GM12878 (cell line): ENCODE measurements around the gene CPA4. TPM values are rescaled to one million over a fixed set of nuclear protein-coding genes. Genes with fewer than 3 reads are reported as not detected.

Experiments
- ATAC-seq: fragments of 200-7000 bp; cut with Tn5 transposase; 3 replicates; pipeline ENCODE4 v1.9.1; 2020; ENCODE audit warnings: mild to moderate bottlenecking, moderate library complexity
- BruUV-seq: library from RNA; stranded (reverse); fragments of 400-500 nt; replicated peaks from 2 replicates; lab custom pipeline; 2021; lab: Mats Ljungman, UMichigan
- CTCF ChIA-PET: fragments of 300-600 bp; sonication (Branson Sonifier 250); formaldehyde crosslinking; extraction: SDS; loops from one replicate; lab custom pipeline; 2021; ENCODE audit warnings: inconsistent platforms; lab: Yijun Ruan, JAX
- POLR2A ChIA-PET: fragments of 350-600 bp; formaldehyde crosslinking; extraction: SDS; loops from one replicate; lab custom pipeline; 2021; ENCODE audit warnings: inconsistent platforms; lab: Charles Lee
- RAD21 ChIA-PET: fragments of 300-600 bp; sonication (Branson Sonifier 250); formaldehyde crosslinking; loops from one replicate; lab custom pipeline; 2023; ENCODE audit warnings: antibody characterized with exemption; ENCODE audit not compliant: unreplicated experiment; lab: Charles Lee
- SMC1A ChIA-PET: fragments of 300-600 bp; sonication (Branson Sonifier 250); formaldehyde crosslinking; loops from one replicate; lab custom pipeline; 2023; ENCODE audit not compliant: unreplicated experiment, uncharacterized antibody; lab: Charles Lee
- DNase-seq: peaks from one replicate; pipeline ENCODE4 v3.0.0-alpha.2; 2011; ENCODE audit warnings: low read depth, low spot score
- FAIRE-seq: peaks from 3 replicates; lab custom pipeline; 2011; peaks lifted over from hg19 to GRCh38; lab: Jason Lieb, UNC
- H2AFZ ChIP-seq: 2 replicates; pipeline ENCODE4 v1.6.0; 2011; ENCODE audit warnings: low read depth, low read length, control low read depth; ENCODE audit not compliant: control insufficient read depth
- H3K27ac ChIP-seq: 2 replicates; pipeline ENCODE4 v1.5.1; 2011; ENCODE audit warnings: control low read depth; ENCODE audit not compliant: control insufficient read depth, insufficient read depth
- H3K27me3 ChIP-seq, 2 experiments: replicated peaks in 1 of 2; 2 replicates each; pipeline versions ENCODE4 v1.6.0 to v1.6.1; 2011; ENCODE audit warnings: low read length in 1 of 2; ENCODE audit not compliant: control insufficient read depth in 2 of 2, insufficient read depth in 2 of 2
- H3K36me3 ChIP-seq, 2 experiments: 2 replicates each; pipeline ENCODE4 v1.5.1; 2011; ENCODE audit warnings: low read length in 1 of 2; ENCODE audit not compliant: control insufficient read depth in 2 of 2, insufficient read depth in 2 of 2
- H3K4me1 ChIP-seq: 2 replicates; pipeline ENCODE4 v1.6.1; 2011; ENCODE audit warnings: mild to moderate bottlenecking, low read length, moderate library complexity, mixed read lengths; ENCODE audit not compliant: control insufficient read depth, insufficient read depth
- H3K4me2 ChIP-seq: 2 replicates; pipeline ENCODE4 v1.6.0; 2011; ENCODE audit warnings: control low read depth; ENCODE audit not compliant: control insufficient read depth, insufficient read depth
- H3K4me3 ChIP-seq: fragments of 200-600 bp; sonication (generic); 2 replicates; pipeline ENCODE4 v1.5.1; 2016
- H3K79me2 ChIP-seq: 2 replicates; pipeline ENCODE4 v1.6.0; 2011; ENCODE audit warnings: low read length; ENCODE audit not compliant: control insufficient read depth, insufficient read depth
- H3K9ac ChIP-seq: 2 replicates; pipeline ENCODE4 v1.8.0; 2011; ENCODE audit warnings: low read length, control low read depth, mixed read lengths; ENCODE audit not compliant: control insufficient read depth, insufficient read depth
- H3K9me3 ChIP-seq: replicated peaks from 3 replicates; pipeline ENCODE4 v1.5.1; 2011; ENCODE audit warnings: mild to moderate bottlenecking, low read length; ENCODE audit not compliant: control insufficient read depth, insufficient read depth
- H4K20me1 ChIP-seq: 2 replicates; pipeline ENCODE4 v1.6.0; 2011; ENCODE audit not compliant: control insufficient read depth, insufficient read depth
- BHLHE40 ChIP-seq, 2 experiments: fragments of 450-650 bp in 1 of 2; IDR thresholded peaks; 2 replicates each; pipeline ENCODE4 v1.6.1; 2011 to 2017; ENCODE audit warnings: low read depth in 2 of 2, borderline replicate concordance in 1 of 2, improper control_type of control experiment in 1 of 2, low read length in 1 of 2, mild to moderate bottlenecking in 1 of 2
- BRCA1 ChIP-seq: IDR thresholded peaks from 2 replicates; pipeline ENCODE4 v1.6.1; 2011; ENCODE audit warnings: low read depth, low read length, improper control_type of control experiment
- CEBPB ChIP-seq, 2 experiments: fragments of 150-350 bp in 1 of 2; IDR thresholded peaks; 2 replicates each; pipeline ENCODE4 v1.6.1; 2012 to 2014; ENCODE audit warnings: low read depth in 2 of 2, low read length in 2 of 2, borderline replicate concordance in 1 of 2, inconsistent platforms in 1 of 2
- CREM ChIP-seq: IDR thresholded peaks from 2 replicates; pipeline ENCODE4 v1.6.1; 2014; ENCODE audit warnings: antibody characterized with exemption, low read depth
- HCFC1 ChIP-seq: fragments of 150-350 bp; IDR thresholded peaks from 2 replicates; pipeline ENCODE4 v1.6.1; 2014; ENCODE audit warnings: low read length
- IRF4 ChIP-seq: IDR thresholded peaks from 2 replicates; pipeline ENCODE4 v1.6.1; 2011; ENCODE audit warnings: low read depth, low read length
- NR2C2 ChIP-seq: IDR thresholded peaks from 2 replicates; pipeline ENCODE4 v1.6.1; 2011; ENCODE audit warnings: borderline replicate concordance, low read depth; ENCODE audit not compliant: control insufficient read depth, insufficient read length
- POLR2A ChIP-seq: IDR thresholded peaks from 2 replicates; pipeline ENCODE4 v1.6.1; 2011; ENCODE audit warnings: low read depth, mild to moderate bottlenecking, low read length
- RELA ChIP-seq: fragments of 450-650 bp; IDR thresholded peaks from 2 replicates; pipeline ENCODE4 v1.8.0; 2014; ENCODE audit warnings: borderline replicate concordance; ENCODE audit not compliant: partially characterized antibody
- RUNX3 ChIP-seq: IDR thresholded peaks from 2 replicates; pipeline ENCODE4 v1.6.1; 2012; ENCODE audit warnings: low read length, inconsistent platforms
- SRF ChIP-seq, 2 experiments: IDR thresholded peaks; 2 replicates each; pipeline ENCODE4 v1.6.1; 2011; ENCODE audit warnings: low read depth in 2 of 2, low read length in 2 of 2, mild to moderate bottlenecking in 1 of 2, moderate library complexity in 1 of 2
- STAT1 ChIP-seq: fragments of 450-650 bp; conservative IDR thresholded peaks from 2 replicates; pipeline ENCODE4 v1.6.1; 2014; ENCODE audit warnings: antibody characterized with exemption, mild to moderate bottlenecking
- SUPT20H ChIP-seq: IDR thresholded peaks from 2 replicates; pipeline ENCODE4 v1.6.1; 2011; ENCODE audit warnings: low read depth, mild to moderate bottlenecking, low read length, moderate library complexity, borderline replicate concordance; ENCODE audit not compliant: control insufficient read depth
- USF2 ChIP-seq: IDR thresholded peaks from 2 replicates; pipeline ENCODE4 v1.6.1; 2011; ENCODE audit warnings: low read depth, low read length, improper control_type of control experiment, borderline replicate concordance
- WGBS: methylation state at CpG from one replicate; pipeline ENCODE4 v1.1.6; 2016; ENCODE audit warnings: low lambda C conversion rate; ENCODE audit not compliant: insufficient replicate concordance, insufficient coverage; ENCODE audit errors: missing lambda C conversion rate; 5-methylcytosine and 5-hydroxymethylcytosine counted together
- in situ Hi-C: fragments of 300-500 bp; cut with MboI; formaldehyde crosslinking; loops from 9 replicates; pipeline ENCODE4 v1.14.3; 2018; ENCODE audit warnings: mixed read lengths
- intact Hi-C: fragments of 100-400 bp; cut with micrococcal nuclease; formaldehyde crosslinking; loops from one replicate; pipeline ENCODE4 v1.14.2; 2022; ENCODE audit not compliant: unreplicated experiment
- polyA plus RNA-seq, 11 experiments: library from polyadenylated mRNA; depleted of rRNA in 4 of 11; unstranded in 6 of 11; stranded (reverse) in 5 of 11; fragments of >200 nt; fragmentation: Nextera tagmentation in 4 of 11; fragmentation: Illumina TruSeq in 1 of 11; extraction: Ambion mirVana in 4 of 11; extraction: Trizol in 1 of 11; gene quantifications; 1 replicate in 1 of 11; 2 replicates in 10 of 11; pipeline versions ENCODE4 v1.2.1 to v1.2.3, GENCODE V29; 2011 to 2016; ENCODE audit warnings: inconsistent platforms in 2 of 11, missing spikeins in 2 of 11, low read depth in 1 of 11
- total RNA-seq, 4 experiments: library from RNA; depleted of rRNA in 3 of 4; stranded (reverse); fragments of >200 nt in 3 of 4; fragmentation: Illumina TruSeq in 1 of 4; extraction: Trizol in 1 of 4; gene quantifications; 2 replicates each; pipeline versions ENCODE4 v1.2.1 to v1.2.3, GENCODE V29; 2013 to 2021

The CPA4 gene
- total and polyA plus RNA-seq, 10 of the 15 experiments (the other 5 are each of a cell fraction or from before 2014, with no cell fraction given): 0.05 to 0.35 (median 0.18) TPM; not detected in 1

GRCh38 chr7:130273933-130274255 lies 19.1 kb upstream of the CPA4 start:
- SMC1A ChIA-PET: interaction anchor here (1.2 kb wide), 1 partner anchor 30 kb away, joined by 3 read pairs; no protein-coding TSS in a partner anchor
- in situ Hi-C loops: no loop called here

More at GRCh38 chr7:130273933-130274255, 19.1 kb upstream of the CPA4 start:
- H3K9ac ChIP-seq: no peak overlapping the region
- H3K79me2 ChIP-seq: no peaks in the 10 kb centered on the region
- H3K4me3 ChIP-seq: no peak overlapping the region
- no peak for DNase-seq
- FAIRE-seq: no peak
- no peaks in the 10 kb centered on the region for H3K36me3 ChIP-seq
- TF ChIP-seq POLR2A (no peak), CREM (no peak), HCFC1 (no peak), SRF (IDR thresholded peaks at IDR 0.05; ENCODE audit: low read depth in 2 of 2, low read length in 2 of 2) (no peak), IRF4 (no peak), CEBPB (IDR thresholded peaks at IDR 0.05; ENCODE audit: borderline replicate concordance in 1 of 2, low read depth in 2 of 2, low read length in 2 of 2) (no peak), BRCA1 (no peak), USF2 (no peak), NR2C2 (no peak), BHLHE40 (IDR thresholded peaks at IDR 0.05; ENCODE audit: borderline replicate concordance in 1 of 2, low read depth in 2 of 2, low read length in 1 of 2) (no peak), STAT1 (no peak), RELA (no peak), SUPT20H (no peak), RUNX3 (no peak)
- H3K4me1 ChIP-seq: no peaks in the 10 kb centered on the region
- ATAC-seq: no peak
- no peak overlapping the region for H3K4me2 ChIP-seq
- H4K20me1 ChIP-seq: no peaks in the 10 kb centered on the region
- no TSS peak for BruUV-seq
- H3K9me3 ChIP-seq: no peaks in the 10 kb centered on the region
- intact Hi-C loops: loop anchor here (10.0 kb wide), 1 partner anchor 59 kb away; no protein-coding TSS in a partner anchor
- no peak overlapping the region for H2AFZ ChIP-seq
- POLR2A ChIA-PET: interaction anchor here (0.6 kb wide), 1 partner anchor 183 kb away, joined by 3 read pairs; no protein-coding TSS in a partner anchor
- 86% methylated on average over 11 of the region's 11 CpGs for WGBS
- peaks cover 0 to 4% of the 10 kb centered on the region in 2 experiments; a peak in 1 of 4 replicates for H3K27me3 ChIP-seq
- RAD21 ChIA-PET: no interaction called here
- CTCF ChIA-PET: interaction anchor here (0.9 kb wide), 2 partner anchors 10 to 17 kb away, joined by 3 to 5 read pairs; no protein-coding TSS in a partner anchor
- H3K27ac ChIP-seq: no peak overlapping the region
